ENCODE data around the gene TMEM116.

The TMEM116 gene

GRCh38 chr12:111887926-111888745 lies 124.8 kb downstream of the TMEM116 start:
- DNase-seq: no peak

- DNase-seq: no peak
Observed at GRCh38 chr12:111886662-111887545, 126.1 kb downstream of the TMEM116 start.

- no peak for DNase-seq
Observed at GRCh38 chr12:111881716-111882115, 131.2 kb downstream of the TMEM116 start.
